A673 (cell line): ENCODE data around the gene PLXDC2. TPM values are rescaled to one million over a fixed set of nuclear protein-coding genes. Genes with fewer than 3 reads are reported as not detected.

Experiments
- BruUV-seq: library from RNA; stranded (reverse); fragments of 400-500 nt; replicated peaks from 2 replicates; lab custom pipeline; 2021; lab: Mats Ljungman, UMichigan
- CTCF ChIA-PET: fragments of 300-600 bp; sonication (Branson Sonifier 250); formaldehyde crosslinking; loops from one replicate; lab custom pipeline; 2022; ENCODE audit warnings: antibody characterized with exemption; lab: Charles Lee
- POLR2A ChIA-PET: fragments of 300-600 bp; sonication (Branson Sonifier 250); formaldehyde crosslinking; loops from one replicate; lab custom pipeline; 2022; ENCODE audit warnings: antibody characterized with exemption; ENCODE audit not compliant: low non-redundant PET; lab: Charles Lee
- DNase-seq: peaks from one replicate; pipeline ENCODE4 v3.0.0-alpha.2; 2015; ENCODE audit warnings: low spot score
- H3K27ac ChIP-seq: fragments of 200-600 bp; sonication (generic); 2 replicates; pipeline ENCODE4 v1.5.1; 2016; ENCODE audit warnings: mixed run types, low read depth, mild to moderate bottlenecking, mixed read lengths, antibody characterized with exemption, low read length; ENCODE audit not compliant: poor library complexity, severe bottlenecking
- H3K27me3 ChIP-seq: fragments of 200-600 bp; sonication (generic); replicated peaks from 2 replicates; pipeline ENCODE4 v1.6.1; 2017; ENCODE audit warnings: mixed run types, low read depth, mild to moderate bottlenecking, mixed read lengths, antibody characterized with exemption, low read length; ENCODE audit not compliant: insufficient read depth, poor library complexity
- H3K36me3 ChIP-seq: fragments of 200-600 bp; sonication (generic); 2 replicates; pipeline ENCODE4 v1.6.1; 2016; ENCODE audit warnings: mixed run types, mild to moderate bottlenecking, mixed read lengths, antibody characterized with exemption, low read length; ENCODE audit not compliant: insufficient read depth, poor library complexity, severe bottlenecking
- H3K4me1 ChIP-seq: fragments of 200-600 bp; sonication (generic); 2 replicates; pipeline ENCODE4 v1.6.1; 2017; ENCODE audit warnings: mixed run types, mild to moderate bottlenecking, mixed read lengths, antibody characterized with exemption, low read length; ENCODE audit not compliant: insufficient read depth, poor library complexity, severe bottlenecking
- H3K4me3 ChIP-seq: fragments of 200-600 bp; sonication (generic); 2 replicates; pipeline ENCODE4 v1.5.1; 2016; ENCODE audit warnings: low read depth, mixed run types, mild to moderate bottlenecking, mixed read lengths, low read length; ENCODE audit not compliant: poor library complexity, severe bottlenecking
- H3K9me3 ChIP-seq: fragments of 200-600 bp; sonication (generic); 2 replicates; pipeline ENCODE4 v1.6.1; 2016; ENCODE audit warnings: mixed run types, low read depth, mild to moderate bottlenecking, mixed read lengths, antibody characterized with exemption, low read length; ENCODE audit not compliant: poor library complexity, severe bottlenecking
- CTCF ChIP-seq: fragments of 300-800, 200-600 bp; sonication (generic); conservative IDR thresholded peaks from 2 replicates; pipeline ENCODE4 v1.5.1; 2017; ENCODE audit warnings: low read depth, mild to moderate bottlenecking, antibody characterized with exemption, low read length, moderate library complexity, mixed read lengths
- EZH2 ChIP-seq: fragments of 200-600 bp; sonication (generic); IDR thresholded peaks from 2 replicates; pipeline ENCODE4 v1.6.1; 2017; ENCODE audit warnings: borderline replicate concordance, low read depth, mild to moderate bottlenecking, mixed read lengths, antibody characterized with exemption, low read length; ENCODE audit not compliant: poor library complexity, severe bottlenecking
- intact Hi-C: fragments of 100-400 bp; cut with micrococcal nuclease; formaldehyde crosslinking; loops from one replicate; pipeline ENCODE4 v1.10.0; 2022; ENCODE audit not compliant: unreplicated experiment
- total RNA-seq: library from RNA; stranded (reverse); gene quantifications from 2 replicates; pipeline ENCODE4 v1.2.3, GENCODE V29; 2021

PLXDC2 gene
- total RNA-seq, 1 experiment from 2014 or later = 74.8 TPM

- no peak for DNase-seq
- Histone ChIP-seq H3K9me3 (no peaks in the 10 kb centered on the region), H3K27me3 (no peaks in the 10 kb centered on the region), H3K4me1 (no peaks in the 10 kb centered on the region), H3K4me3 (no peak overlapping the region), H3K36me3 (no peaks in the 10 kb centered on the region), H3K27ac (no peak overlapping the region)
- ChIA-PET POLR2A (no interaction called here), CTCF (no interaction called here)
- BruUV-seq = no TSS peak
- TF ChIP-seq EZH2 (no peak), CTCF (no peak)
- intact Hi-C loops = no loop called here
Measured at GRCh38 chr10:20087353-20087752, 271.1 kb downstream of the PLXDC2 start.

- no TSS peak for BruUV-seq
- ChIA-PET POLR2A (no interaction called here), CTCF (no interaction called here)
- Histone ChIP-seq H3K4me3 (no peak overlapping the region), H3K27me3 (no peaks in the 10 kb centered on the region), H3K4me1 (no peaks in the 10 kb centered on the region), H3K27ac (no peak overlapping the region), H3K9me3 (no peaks in the 10 kb centered on the region), H3K36me3 (no peaks in the 10 kb centered on the region)
- intact Hi-C loops = no loop called here
- DNase-seq = no peak
- no peak for TF ChIP-seq CTCF
- TF ChIP-seq EZH2 = no peak
Measured at GRCh38 chr10:20088061-20088701, 271.9 kb downstream of the PLXDC2 start.

- no peak for DNase-seq
- intact Hi-C loops = no loop called here
- peaks cover 10% of the 10 kb centered on the region for H3K4me1 ChIP-seq
- no peaks in the 10 kb centered on the region for H3K36me3 ChIP-seq
- H3K9me3 ChIP-seq = no peaks in the 10 kb centered on the region
- CTCF ChIA-PET = no interaction called here
- BruUV-seq = no TSS peak
- TF ChIP-seq CTCF (no peak), EZH2 (no peak)
- POLR2A ChIA-PET = no interaction called here
- H3K4me3 ChIP-seq = no peak overlapping the region
- H3K27me3 ChIP-seq = no peaks in the 10 kb centered on the region
- no peak overlapping the region for H3K27ac ChIP-seq
Measured at GRCh38 chr10:20089879-20090278, 273.6 kb downstream of the PLXDC2 start.
